GM12878 (cell line): Measurements from ENCODE around the gene CAMTA1. TPM values are rescaled to one million over a fixed set of nuclear protein-coding genes. Genes with fewer than 3 reads are reported as not detected.

Experiments used
- ATAC-seq: fragments of 200-7000 bp; cut with Tn5 transposase; 3 replicates; pipeline ENCODE4 v1.9.1; 2020; ENCODE audit warnings: mild to moderate bottlenecking, moderate library complexity
- BruUV-seq: library from RNA; stranded (reverse); fragments of 400-500 nt; replicated peaks from 2 replicates; lab custom pipeline; 2021; lab: Mats Ljungman, UMichigan
- CTCF ChIA-PET: fragments of 300-600 bp; sonication (Branson Sonifier 250); formaldehyde crosslinking; extraction: SDS; loops from one replicate; lab custom pipeline; 2021; ENCODE audit warnings: inconsistent platforms; lab: Yijun Ruan, JAX
- POLR2A ChIA-PET: fragments of 350-600 bp; formaldehyde crosslinking; extraction: SDS; loops from one replicate; lab custom pipeline; 2021; ENCODE audit warnings: inconsistent platforms; lab: Charles Lee
- RAD21 ChIA-PET: fragments of 300-600 bp; sonication (Branson Sonifier 250); formaldehyde crosslinking; loops from one replicate; lab custom pipeline; 2023; ENCODE audit warnings: antibody characterized with exemption; ENCODE audit not compliant: unreplicated experiment; lab: Charles Lee
- SMC1A ChIA-PET: fragments of 300-600 bp; sonication (Branson Sonifier 250); formaldehyde crosslinking; loops from one replicate; lab custom pipeline; 2023; ENCODE audit not compliant: unreplicated experiment, uncharacterized antibody; lab: Charles Lee
- DNase-seq: peaks from one replicate; pipeline ENCODE4 v3.0.0-alpha.2; 2011; ENCODE audit warnings: low read depth, low spot score
- FAIRE-seq: peaks from 3 replicates; lab custom pipeline; 2011; peaks lifted over from hg19 to GRCh38; lab: Jason Lieb, UNC
- H2AFZ ChIP-seq: 2 replicates; pipeline ENCODE4 v1.6.0; 2011; ENCODE audit warnings: low read depth, low read length, control low read depth; ENCODE audit not compliant: control insufficient read depth
- H3K27ac ChIP-seq: 2 replicates; pipeline ENCODE4 v1.5.1; 2011; ENCODE audit warnings: control low read depth; ENCODE audit not compliant: control insufficient read depth, insufficient read depth
- H3K27me3 ChIP-seq, 2 experiments: replicated peaks in 1 of 2; 2 replicates each; pipeline versions ENCODE4 v1.6.0 to v1.6.1; 2011; ENCODE audit warnings: low read length in 1 of 2; ENCODE audit not compliant: control insufficient read depth in 2 of 2, insufficient read depth in 2 of 2
- H3K36me3 ChIP-seq, 2 experiments: 2 replicates each; pipeline ENCODE4 v1.5.1; 2011; ENCODE audit warnings: low read length in 1 of 2; ENCODE audit not compliant: control insufficient read depth in 2 of 2, insufficient read depth in 2 of 2
- H3K4me1 ChIP-seq: 2 replicates; pipeline ENCODE4 v1.6.1; 2011; ENCODE audit warnings: mild to moderate bottlenecking, low read length, moderate library complexity, mixed read lengths; ENCODE audit not compliant: control insufficient read depth, insufficient read depth
- H3K4me2 ChIP-seq: 2 replicates; pipeline ENCODE4 v1.6.0; 2011; ENCODE audit warnings: control low read depth; ENCODE audit not compliant: control insufficient read depth, insufficient read depth
- H3K4me3 ChIP-seq: fragments of 200-600 bp; sonication (generic); 2 replicates; pipeline ENCODE4 v1.5.1; 2016
- H3K79me2 ChIP-seq: 2 replicates; pipeline ENCODE4 v1.6.0; 2011; ENCODE audit warnings: low read length; ENCODE audit not compliant: control insufficient read depth, insufficient read depth
- H3K9ac ChIP-seq: 2 replicates; pipeline ENCODE4 v1.8.0; 2011; ENCODE audit warnings: low read length, control low read depth, mixed read lengths; ENCODE audit not compliant: control insufficient read depth, insufficient read depth
- H3K9me3 ChIP-seq: replicated peaks from 3 replicates; pipeline ENCODE4 v1.5.1; 2011; ENCODE audit warnings: mild to moderate bottlenecking, low read length; ENCODE audit not compliant: control insufficient read depth, insufficient read depth
- H4K20me1 ChIP-seq: 2 replicates; pipeline ENCODE4 v1.6.0; 2011; ENCODE audit not compliant: control insufficient read depth, insufficient read depth
- ATF2 ChIP-seq: IDR thresholded peaks from 2 replicates; pipeline ENCODE4 v1.6.1; 2012; ENCODE audit warnings: low read length, inconsistent platforms
- BCL11A ChIP-seq: IDR thresholded peaks from 2 replicates; pipeline ENCODE4 v1.6.1; 2011; ENCODE audit warnings: low read depth, low read length
- BHLHE40 ChIP-seq, 2 experiments: fragments of 450-650 bp in 1 of 2; IDR thresholded peaks; 2 replicates each; pipeline ENCODE4 v1.6.1; 2011 to 2017; ENCODE audit warnings: low read depth in 2 of 2, borderline replicate concordance in 1 of 2, improper control_type of control experiment in 1 of 2, low read length in 1 of 2, mild to moderate bottlenecking in 1 of 2
- CBX5 ChIP-seq: sonication (generic); IDR thresholded peaks from 2 replicates; pipeline ENCODE4 v1.6.1; 2016; ENCODE audit warnings: low read depth, moderate library complexity, mild to moderate bottlenecking, inconsistent platforms
- CHD1 ChIP-seq: IDR thresholded peaks from 2 replicates; pipeline ENCODE4 v1.6.1; 2012; ENCODE audit warnings: low read depth, low read length, improper control_type of control experiment
- CHD4 ChIP-seq: fragments of 200-600 bp; sonication (generic); IDR thresholded peaks from 2 replicates; pipeline ENCODE4 v1.6.1; 2016; ENCODE audit warnings: mild to moderate bottlenecking
- EED ChIP-seq: sonication (generic); IDR thresholded peaks from 2 replicates; pipeline ENCODE4 v1.6.1; 2016; ENCODE audit warnings: antibody characterized with exemption, low read depth
- EZH2 ChIP-seq: IDR thresholded peaks from 2 replicates; pipeline ENCODE4 v1.6.1; 2012; ENCODE audit warnings: low read depth, mild to moderate bottlenecking, control low read depth, inconsistent platforms, low read length, borderline replicate concordance; ENCODE audit not compliant: control insufficient read depth
- KDM1A ChIP-seq: fragments of 200-600 bp; sonication (generic); IDR thresholded peaks from 2 replicates; pipeline ENCODE4 v1.6.1; 2016; ENCODE audit warnings: borderline replicate concordance
- NFIC ChIP-seq: IDR thresholded peaks from 2 replicates; pipeline ENCODE4 v1.6.1; 2012; ENCODE audit warnings: low read depth, mild to moderate bottlenecking, inconsistent platforms, low read length, moderate library complexity
- RAD21 ChIP-seq: IDR thresholded peaks from 2 replicates; pipeline ENCODE4 v1.6.1; 2011; ENCODE audit warnings: mild to moderate bottlenecking, low read depth, low read length, moderate library complexity; ENCODE audit not compliant: insufficient read depth
- SMAD1 ChIP-seq: fragments of 450-650 bp; IDR thresholded peaks from 2 replicates; pipeline ENCODE4 v1.6.1; 2018; ENCODE audit warnings: mild to moderate bottlenecking, low read depth; ENCODE audit not compliant: partially characterized antibody
- SPI1 ChIP-seq: IDR thresholded peaks from 2 replicates; pipeline ENCODE4 v1.6.1; 2011; ENCODE audit warnings: low read depth, mild to moderate bottlenecking, low read length, moderate library complexity, borderline replicate concordance; ENCODE audit not compliant: insufficient read depth
- SREBF2 ChIP-seq: IDR thresholded peaks from 2 replicates; pipeline ENCODE4 v1.6.1; 2012; ENCODE audit warnings: mild to moderate bottlenecking, low read length
- USF1 ChIP-seq: IDR thresholded peaks from 2 replicates; pipeline ENCODE4 v1.6.1; 2011; ENCODE audit warnings: borderline replicate concordance, low read depth, mild to moderate bottlenecking, moderate library complexity, mixed read lengths, low read length; ENCODE audit not compliant: insufficient read depth; ENCODE audit errors: extremely low read length
- WRNIP1 ChIP-seq: IDR thresholded peaks from 2 replicates; pipeline ENCODE4 v1.6.1; 2011; ENCODE audit warnings: low read depth, low read length, improper control_type of control experiment, borderline replicate concordance
- ZBTB33 ChIP-seq: fragments of 450-650 bp; IDR thresholded peaks from 2 replicates; pipeline ENCODE4 v1.6.1; 2017; ENCODE audit warnings: mild to moderate bottlenecking
- WGBS: methylation state at CpG from one replicate; pipeline ENCODE4 v1.1.6; 2016; ENCODE audit warnings: low lambda C conversion rate; ENCODE audit not compliant: insufficient replicate concordance, insufficient coverage; ENCODE audit errors: missing lambda C conversion rate; 5-methylcytosine and 5-hydroxymethylcytosine counted together
- in situ Hi-C: fragments of 300-500 bp; cut with MboI; formaldehyde crosslinking; loops from 9 replicates; pipeline ENCODE4 v1.14.3; 2018; ENCODE audit warnings: mixed read lengths
- intact Hi-C: fragments of 100-400 bp; cut with micrococcal nuclease; formaldehyde crosslinking; loops from one replicate; pipeline ENCODE4 v1.14.2; 2022; ENCODE audit not compliant: unreplicated experiment
- polyA plus RNA-seq, 11 experiments: library from polyadenylated mRNA; depleted of rRNA in 4 of 11; unstranded in 6 of 11; stranded (reverse) in 5 of 11; fragments of >200 nt; fragmentation: Nextera tagmentation in 4 of 11; fragmentation: Illumina TruSeq in 1 of 11; extraction: Ambion mirVana in 4 of 11; extraction: Trizol in 1 of 11; gene quantifications; 1 replicate in 1 of 11; 2 replicates in 10 of 11; pipeline versions ENCODE4 v1.2.1 to v1.2.3, GENCODE V29; 2011 to 2016; ENCODE audit warnings: inconsistent platforms in 2 of 11, missing spikeins in 2 of 11, low read depth in 1 of 11
- total RNA-seq, 4 experiments: library from RNA; depleted of rRNA in 3 of 4; stranded (reverse); fragments of >200 nt in 3 of 4; fragmentation: Illumina TruSeq in 1 of 4; extraction: Trizol in 1 of 4; gene quantifications; 2 replicates each; pipeline versions ENCODE4 v1.2.1 to v1.2.3, GENCODE V29; 2013 to 2021

Gene CAMTA1
- total and polyA plus RNA-seq, 10 of the 15 experiments (the other 5 are each of a cell fraction or from before 2014, with no cell fraction given): 37.7 to 148 (median 76.4) TPM

- FAIRE-seq (no peak), ATAC-seq (no peak), DNase-seq (no peak)
- TF ChIP-seq ATF2: no peak
- TF ChIP-seq EED: no peak
- no peak for TF ChIP-seq ZBTB33
- TF ChIP-seq BCL11A: no peak
- TF ChIP-seq NFIC: no peak
- no peak for TF ChIP-seq EZH2
- no peak for TF ChIP-seq USF1
- TF ChIP-seq CBX5: no peak
- no peak for TF ChIP-seq WRNIP1
- no peak for TF ChIP-seq KDM1A
- TF ChIP-seq RAD21: no peak
- TF ChIP-seq SMAD1: no peak
- no peak for TF ChIP-seq SREBF2
- TF ChIP-seq CHD4: no peak
- TF ChIP-seq BHLHE40 (IDR thresholded peaks at IDR 0.05; ENCODE audit: borderline replicate concordance in 1 of 2, low read depth in 2 of 2, low read length in 1 of 2): no peak
- TF ChIP-seq SPI1: no peak
- TF ChIP-seq CHD1: no peak
- Histone ChIP-seq H3K4me2 (no peak overlapping the region), H2AFZ (no peak overlapping the region), H3K4me1 (no peaks in the 10 kb centered on the region), H4K20me1 (no peaks in the 10 kb centered on the region), H3K27me3 (no peaks in the 10 kb centered on the region), H3K9me3 (no peaks in the 10 kb centered on the region), H3K27ac (no peak overlapping the region), H3K36me3 (no peaks in the 10 kb centered on the region), H3K4me3 (no peak overlapping the region), H3K9ac (no peak overlapping the region), H3K79me2 (no peaks in the 10 kb centered on the region)
- RAD21 ChIA-PET: no interaction called here
- BruUV-seq: no TSS peak
- intact Hi-C loops: no loop called here
- CTCF ChIA-PET: no interaction called here
- SMC1A ChIA-PET: no interaction called here
- 64% methylated on average over 3 of the region's 4 CpGs for WGBS
- POLR2A ChIA-PET: no interaction called here
- in situ Hi-C loops: no loop called here
These were observed 401.8 kb downstream of the CAMTA1 start for GRCh38 chr1:7187112-7187493.
